HG02610 (cell line): ENCODE data around the gene SLC15A4.
"Not testable (repeated sequence)": the region's sequence is repeated elsewhere in the genome, so short reads cannot be mapped to it uniquely, and the experiment has no call there.

Source experiments
- ATAC-seq: cut with Tn5 transposase; IDR thresholded peaks from one replicate; pipeline ENCODE4 v1.9.1; 2021; ENCODE audit warnings: mild to moderate bottlenecking, moderate library complexity; ENCODE audit not compliant: unreplicated experiment

Gene SLC15A4

GRCh38 chr12:128844031-128844635, 20.4 kb upstream of the SLC15A4 start:
- ATAC-seq, result peak; percentile 62

- ATAC-seq, result no peak
These were observed 19.8 kb upstream of the SLC15A4 start for GRCh38 chr12:128843538-128843937.

GRCh38 chr12:128842579-128842978, 18.8 kb upstream of the SLC15A4 start:
- ATAC-seq, result no peak

- ATAC-seq, result peak; percentile 79
These were observed 17.2 kb upstream of the SLC15A4 start for GRCh38 chr12:128840862-128841468.

- not testable (repeated sequence) for ATAC-seq
These were observed 16.1 kb upstream of the SLC15A4 start for GRCh38 chr12:128839885-128840284.

GRCh38 chr12:128833418-128833817, 9.7 kb upstream of the SLC15A4 start:
- ATAC-seq, result no peak

- peak; percentile 57 for ATAC-seq
These were observed 6.7 kb upstream of the SLC15A4 start for GRCh38 chr12:128830505-128830893.

GRCh38 chr12:128829861-128830504, 6.2 kb upstream of the SLC15A4 start:
- peak; percentile 89 for ATAC-seq

- ATAC-seq, result no peak
These were observed 4.0 kb upstream of the SLC15A4 start for GRCh38 chr12:128827724-128828123.

GRCh38 chr12:128825835-128826234, 2.1 kb upstream of the SLC15A4 start:
- ATAC-seq, result no peak

- ATAC-seq, result peak; percentile 17
These were observed 392 bp downstream of the SLC15A4 start for GRCh38 chr12:128823216-128823915.

GRCh38 chr12:128820723-128821432, 2.9 kb downstream of the SLC15A4 start:
- peak; percentile 49 for ATAC-seq

- no peak for ATAC-seq
These were observed 3.5 kb downstream of the SLC15A4 start for GRCh38 chr12:128820253-128820652.

- ATAC-seq, result no peak
These were observed 4.2 kb downstream of the SLC15A4 start for GRCh38 chr12:128819293-128820144.

GRCh38 chr12:128818065-128819022, 5.4 kb downstream of the SLC15A4 start:
- ATAC-seq, result peak; percentile 28

GRCh38 chr12:128817111-128818015, 6.4 kb downstream of the SLC15A4 start:
- ATAC-seq, result peak; percentile 40

- no peak for ATAC-seq
These were observed 7.2 kb downstream of the SLC15A4 start for GRCh38 chr12:128816643-128816920.
